GM19193 (cell line): ENCODE measurements around the gene MTHFD1L.

Experiments used
- POLR2A ChIP-seq: IDR thresholded peaks from 4 replicates; pipeline ENCODE4 v1.6.1; 2011; ENCODE audit not compliant: insufficient read depth, insufficient read length; ENCODE audit errors: extremely low read depth

MTHFD1L gene

DNA sequence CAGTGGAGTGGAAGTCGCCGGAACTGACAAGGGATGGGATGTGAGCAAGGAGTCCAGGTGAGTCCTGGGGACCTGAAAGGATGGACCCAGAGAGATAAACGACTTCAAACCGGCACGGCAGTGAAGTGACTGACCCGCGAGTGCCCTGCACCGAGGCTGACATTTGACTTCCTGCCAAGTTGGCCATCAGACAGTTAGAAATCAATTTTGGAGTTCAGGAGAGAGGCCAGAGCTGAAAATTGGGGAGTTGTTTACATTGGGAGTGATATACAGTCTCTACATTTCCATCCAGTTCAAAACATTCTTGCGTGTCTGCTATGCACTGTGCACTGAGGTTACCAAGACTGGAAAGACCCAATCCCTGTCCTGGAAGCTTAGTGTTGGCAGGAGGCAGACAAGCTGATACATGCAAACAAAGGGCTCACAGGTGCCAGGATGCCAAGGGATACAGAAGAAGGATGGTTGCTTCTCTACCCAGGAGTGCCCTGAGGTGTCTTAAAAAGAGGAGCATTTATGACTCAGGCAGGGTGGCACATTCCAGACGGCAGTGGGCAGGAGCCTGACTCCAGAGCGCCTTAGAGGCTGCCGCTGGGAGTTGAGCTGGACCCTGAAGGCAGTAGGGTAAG lies 186.6 kb downstream of the MTHFD1L start:
- TF ChIP-seq POLR2A: no peak

- TF ChIP-seq POLR2A: no peak
Measured at GRCh38 chr6:151054306-151054705, 188.8 kb downstream of the MTHFD1L start.

- TF ChIP-seq POLR2A: no peak
Measured at GRCh38 chr6:151056230-151056907, 190.9 kb downstream of the MTHFD1L start.

DNA sequence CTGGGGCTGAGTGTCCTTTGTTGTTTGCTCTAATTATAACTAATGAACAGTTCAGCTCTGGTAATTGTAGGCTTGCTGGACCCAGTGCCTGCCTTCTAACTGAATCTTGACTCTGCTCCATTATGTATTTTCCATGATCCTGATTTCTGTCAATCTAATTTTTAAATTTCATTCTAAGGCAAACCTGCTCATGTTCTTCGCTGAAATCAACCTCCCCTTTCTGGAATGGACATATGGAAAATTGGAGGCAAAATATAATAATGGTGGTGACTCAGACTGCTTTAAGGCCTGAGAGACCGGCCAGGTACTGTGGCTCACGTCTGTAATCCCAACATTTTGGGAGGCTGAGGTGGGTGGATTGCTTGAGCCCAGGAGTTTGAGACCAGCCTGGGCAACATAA lies 191.6 kb downstream of the MTHFD1L start:
- TF ChIP-seq POLR2A: no peak

- TF ChIP-seq POLR2A: no peak
Measured at GRCh38 chr6:151058021-151058733, 192.7 kb downstream of the MTHFD1L start.

- TF ChIP-seq POLR2A: no peak
Measured at GRCh38 chr6:151059612-151060095, 194.2 kb downstream of the MTHFD1L start.

DNA sequence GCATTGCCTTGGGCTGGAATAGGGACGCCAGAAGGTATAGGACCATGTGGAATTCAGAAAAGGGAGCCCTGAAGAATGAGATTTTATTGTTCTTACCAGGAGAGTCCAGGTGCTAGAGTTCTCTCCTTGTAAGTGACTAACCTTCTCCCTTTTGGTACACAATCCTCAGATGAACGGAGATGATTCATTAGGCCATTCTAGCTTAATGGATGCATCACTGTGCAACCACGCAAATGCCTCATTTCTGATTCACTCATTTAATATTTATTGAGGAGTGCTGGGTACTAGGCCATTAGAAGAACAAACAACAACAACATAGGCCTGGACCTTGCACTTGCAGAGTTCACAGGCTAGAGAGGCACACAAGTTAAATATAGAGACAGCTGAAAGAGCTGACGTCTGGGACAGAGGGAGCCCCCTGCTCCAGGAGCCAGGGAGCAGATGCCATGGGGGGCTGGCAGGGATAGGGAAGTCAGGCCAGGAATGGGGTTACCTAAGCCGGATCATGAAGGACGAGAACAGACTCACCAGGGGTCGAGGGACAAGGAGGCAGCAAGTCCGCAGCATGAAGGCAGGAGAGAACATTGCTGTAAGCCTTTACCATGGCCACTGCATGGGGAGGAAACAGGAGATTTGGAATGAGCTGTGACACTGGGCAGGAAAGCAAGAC lies 194.7 kb downstream of the MTHFD1L start:
- no peak for TF ChIP-seq POLR2A

- no peak for TF ChIP-seq POLR2A
Measured at GRCh38 chr6:151060766-151061531, 195.4 kb downstream of the MTHFD1L start.

DNA sequence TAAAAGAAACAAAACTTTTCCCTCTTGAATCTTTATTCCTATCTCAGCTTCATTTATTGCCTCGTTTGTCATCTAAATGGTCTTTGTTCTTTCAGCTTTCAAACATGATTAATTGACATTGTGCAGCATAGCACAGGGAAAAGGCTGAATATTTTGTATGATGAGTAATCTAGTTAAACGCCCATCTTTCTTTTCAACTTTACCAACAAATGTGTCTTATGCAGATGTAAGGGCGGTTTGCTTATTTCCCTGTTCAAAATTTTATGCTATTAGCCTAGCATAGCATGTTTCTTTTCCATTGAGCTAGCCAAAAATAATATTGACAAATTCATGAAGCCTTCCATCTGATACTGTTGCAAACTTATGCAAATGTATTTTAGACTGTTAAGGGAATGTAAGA lies 197.8 kb downstream of the MTHFD1L start:
- TF ChIP-seq POLR2A: no peak

- no peak for TF ChIP-seq POLR2A
Measured at GRCh38 chr6:151063842-151064647, 198.5 kb downstream of the MTHFD1L start.

- TF ChIP-seq POLR2A: no peak
Measured at GRCh38 chr6:151065027-151065815, 199.7 kb downstream of the MTHFD1L start.

GRCh38 chr6:151067684-151068596 lies 202.4 kb downstream of the MTHFD1L start:
- TF ChIP-seq POLR2A: no peak
